GM23338 (cell line): Measurements from ENCODE around the gene CCNY. TPM values are rescaled to one million over a fixed set of nuclear protein-coding genes. Genes with fewer than 3 reads are reported as not detected.

Experiments used
- ATAC-seq: fragments of 200-7000 bp; cut with Tn5 transposase; 3 replicates; pipeline ENCODE4 v1.9.1; 2020
- DNase-seq: peaks from one replicate; pipeline ENCODE4 v3.0.0-alpha.2; 2015; ENCODE audit warnings: low spot score
- H2AFZ ChIP-seq: fragments of 200-600 bp; sonication (generic); 2 replicates; pipeline ENCODE4 v1.8.0; 2016; ENCODE audit warnings: antibody characterized with exemption, mild to moderate bottlenecking, moderate library complexity
- H3F3A ChIP-seq: fragments of 200-600 bp; sonication (generic); replicated peaks from 2 replicates; pipeline ENCODE4 v1.8.0; 2017; ENCODE audit warnings: antibody characterized with exemption, mixed run types, low read depth
- H3K27ac ChIP-seq: fragments of 200-600 bp; sonication (generic); 2 replicates; pipeline ENCODE4 v1.6.1; 2016; ENCODE audit warnings: low read depth
- H3K27me3 ChIP-seq: fragments of 200-600 bp; sonication (generic); 2 replicates; pipeline ENCODE4 v1.8.0; 2016; ENCODE audit warnings: mild to moderate bottlenecking, mixed run types, moderate library complexity; ENCODE audit not compliant: insufficient read depth
- H3K36me3 ChIP-seq: fragments of 200-600 bp; sonication (generic); 2 replicates; pipeline ENCODE4 v1.8.0; 2016; ENCODE audit warnings: mild to moderate bottlenecking; ENCODE audit not compliant: insufficient read depth
- H3K4me1 ChIP-seq: fragments of 200-600 bp; sonication (generic); 2 replicates; pipeline ENCODE4 v1.8.0; 2016; ENCODE audit warnings: mild to moderate bottlenecking, moderate library complexity; ENCODE audit not compliant: insufficient read depth
- H3K4me2 ChIP-seq: fragments of 200-600 bp; sonication (generic); 2 replicates; pipeline ENCODE4 v1.7.1; 2017; ENCODE audit warnings: mixed run types
- H3K4me3 ChIP-seq: fragments of 200-600 bp; sonication (generic); 2 replicates; pipeline ENCODE4 v1.6.1; 2016; ENCODE audit warnings: mixed run types
- H3K79me2 ChIP-seq: fragments of 200-600 bp; sonication (generic); replicated peaks from 2 replicates; pipeline ENCODE4 v1.8.0; 2017; ENCODE audit warnings: mild to moderate bottlenecking; ENCODE audit not compliant: insufficient read depth
- H3K9me2 ChIP-seq: fragments of 200-600 bp; sonication (generic); 2 replicates; pipeline ENCODE4 v1.8.0; 2017; ENCODE audit not compliant: insufficient read depth
- H4K20me1 ChIP-seq: fragments of 200-600 bp; sonication (generic); replicated peaks from 2 replicates; pipeline ENCODE4 v1.8.0; 2017; ENCODE audit warnings: mild to moderate bottlenecking; ENCODE audit not compliant: insufficient read depth
- H3K27ac Mint-ChIP-seq: 2 replicates; pipeline ENCODE4 v1.8.0; 2020; ENCODE audit warnings: inconsistent platforms, mild to moderate bottlenecking, moderate library complexity, mixed read lengths
- H3K27me3 Mint-ChIP-seq: 3 replicates; pipeline ENCODE4 v1.8.0; 2022; ENCODE audit warnings: low read depth, mild to moderate bottlenecking, moderate library complexity, mixed read lengths, inconsistent platforms; ENCODE audit not compliant: insufficient read depth, poor library complexity
- H3K36me3 Mint-ChIP-seq: 3 replicates; pipeline ENCODE4 v1.8.0; 2021; ENCODE audit warnings: low read depth, mild to moderate bottlenecking, inconsistent platforms, moderate library complexity, mixed read lengths
- H3K4me1 Mint-ChIP-seq: 3 replicates; pipeline ENCODE4 v1.8.0; 2020; ENCODE audit warnings: mild to moderate bottlenecking, inconsistent platforms, mixed read lengths
- H3K4me3 Mint-ChIP-seq: 3 replicates; pipeline ENCODE4 v1.8.0; 2021; ENCODE audit warnings: moderate library complexity, mild to moderate bottlenecking, inconsistent platforms, mixed read lengths
- H3K9me3 Mint-ChIP-seq: 3 replicates; pipeline ENCODE4 v1.8.0; 2020; ENCODE audit warnings: moderate library complexity, mild to moderate bottlenecking, inconsistent platforms, mixed read lengths
- CTCF ChIP-seq, 2 experiments: fragments of 200-600 bp in 1 of 2; sonication (generic) in 1 of 2; conservative IDR thresholded peaks; 2 replicates each; pipeline versions ENCODE4 v1.5.1 to v1.6.1; 2016 to 2017; ENCODE audit warnings: antibody characterized with exemption in 2 of 2, low read depth in 2 of 2, mild to moderate bottlenecking in 2 of 2, moderate library complexity in 1 of 2
- POLR2AphosphoS5 ChIP-seq: IDR thresholded peaks from 2 replicates; pipeline ENCODE4 v1.6.1; 2016; ENCODE audit warnings: antibody characterized with exemption, low read depth
- ZNF114 ChIP-seq: fragments of 250-450 bp; sonication (Bioruptor Pico); IDR thresholded peaks from 2 replicates; pipeline ENCODE4 v1.5.0; 2020; ENCODE audit warnings: mild to moderate bottlenecking, moderate library complexity
- polyA plus RNA-seq: library from polyadenylated mRNA; unstranded; fragments of >200 nt; fragmentation: Nextera tagmentation; extraction: Ambion mirVana; gene quantifications from 2 replicates; pipeline ENCODE4 v1.2.1, GENCODE V29; 2016
- total RNA-seq: library from RNA; depleted of rRNA; stranded (reverse); fragments of >200 nt; shearing (Covaris generic); gene quantifications from 2 replicates; pipeline ENCODE4 v1.2.3, GENCODE V29; 2014
- TF ChIP-seq, protein P1 (sequence below): IDR thresholded peaks from one replicate; pipeline ENCODE4 v1.6.1; 2018; ENCODE audit warnings: antibody characterized with exemption; ENCODE audit not compliant: unreplicated experiment

Gene CCNY
- total and polyA plus RNA-seq, 2 experiments from 2014 or later = 14.2 to 29.0 TPM

DNA sequence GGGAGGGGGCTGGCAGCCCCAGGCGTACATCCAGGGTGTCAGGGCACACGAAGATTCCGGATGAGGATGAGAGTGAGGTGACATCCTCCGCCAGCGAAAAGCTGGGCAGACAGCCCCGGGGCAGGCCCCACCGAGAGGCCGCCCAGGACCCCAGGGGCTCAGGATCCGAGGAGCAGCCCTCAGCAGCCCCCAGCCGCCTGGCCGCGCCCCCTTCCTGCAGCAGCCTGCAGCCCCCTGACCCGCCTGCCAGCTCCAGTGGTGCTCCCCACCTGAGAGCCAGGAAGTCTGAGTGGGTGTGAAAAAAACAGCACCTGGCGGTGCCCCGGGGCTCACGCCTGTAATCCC is 272.0 kb downstream of the CCNY start:
- Histone ChIP-seq H3K4me1 (no peaks in the 10 kb centered on the region), H3K4me3 (peak overlapping the region; percentile 57), H3F3A (no peaks in the 10 kb centered on the region), H3K79me2 (no peaks in the 10 kb centered on the region), H3K9me2 (no peaks in the 10 kb centered on the region), H3K27ac (no peak overlapping the region), H3K27me3 (peaks cover 31% of the 10 kb centered on the region), H2AFZ (peak overlapping the region; percentile 95), H3K36me3 (no peaks in the 10 kb centered on the region), H3K4me2 (peak overlapping the region; percentile 87), H4K20me1 (no peaks in the 10 kb centered on the region)
- peak; percentile 23; the same call in 1 of the 3 replicates for ATAC-seq
- no peak overlapping the region for H3K4me3 Mint-ChIP-seq
- H3K27me3 Mint-ChIP-seq = peaks cover 10% of the 10 kb centered on the region
- H3K9me3 Mint-ChIP-seq = peaks cover 25% of the 10 kb centered on the region
- no peak overlapping the region for H3K27ac Mint-ChIP-seq
- no peaks in the 10 kb centered on the region for H3K4me1 Mint-ChIP-seq
- peak; percentile 10 for DNase-seq
- TF ChIP-seq, protein P1, sequence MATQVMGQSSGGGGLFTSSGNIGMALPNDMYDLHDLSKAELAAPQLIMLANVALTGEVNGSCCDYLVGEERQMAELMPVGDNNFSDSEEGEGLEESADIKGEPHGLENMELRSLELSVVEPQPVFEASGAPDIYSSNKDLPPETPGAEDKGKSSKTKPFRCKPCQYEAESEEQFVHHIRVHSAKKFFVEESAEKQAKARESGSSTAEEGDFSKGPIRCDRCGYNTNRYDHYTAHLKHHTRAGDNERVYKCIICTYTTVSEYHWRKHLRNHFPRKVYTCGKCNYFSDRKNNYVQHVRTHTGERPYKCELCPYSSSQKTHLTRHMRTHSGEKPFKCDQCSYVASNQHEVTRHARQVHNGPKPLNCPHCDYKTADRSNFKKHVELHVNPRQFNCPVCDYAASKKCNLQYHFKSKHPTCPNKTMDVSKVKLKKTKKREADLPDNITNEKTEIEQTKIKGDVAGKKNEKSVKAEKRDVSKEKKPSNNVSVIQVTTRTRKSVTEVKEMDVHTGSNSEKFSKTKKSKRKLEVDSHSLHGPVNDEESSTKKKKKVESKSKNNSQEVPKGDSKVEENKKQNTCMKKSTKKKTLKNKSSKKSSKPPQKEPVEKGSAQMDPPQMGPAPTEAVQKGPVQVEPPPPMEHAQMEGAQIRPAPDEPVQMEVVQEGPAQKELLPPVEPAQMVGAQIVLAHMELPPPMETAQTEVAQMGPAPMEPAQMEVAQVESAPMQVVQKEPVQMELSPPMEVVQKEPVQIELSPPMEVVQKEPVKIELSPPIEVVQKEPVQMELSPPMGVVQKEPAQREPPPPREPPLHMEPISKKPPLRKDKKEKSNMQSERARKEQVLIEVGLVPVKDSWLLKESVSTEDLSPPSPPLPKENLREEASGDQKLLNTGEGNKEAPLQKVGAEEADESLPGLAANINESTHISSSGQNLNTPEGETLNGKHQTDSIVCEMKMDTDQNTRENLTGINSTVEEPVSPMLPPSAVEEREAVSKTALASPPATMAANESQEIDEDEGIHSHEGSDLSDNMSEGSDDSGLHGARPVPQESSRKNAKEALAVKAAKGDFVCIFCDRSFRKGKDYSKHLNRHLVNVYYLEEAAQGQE = no peak
- TF ChIP-seq ZNF114 (CRISPR knock-in tag) = no peak
- peaks cover 17% of the 10 kb centered on the region for H3K36me3 Mint-ChIP-seq

GRCh38 chr10:35611750-35612149 is 275.4 kb downstream of the CCNY start:
- Histone ChIP-seq H2AFZ (no peak overlapping the region), H3K27ac (no peak overlapping the region), H3K4me1 (no peaks in the 10 kb centered on the region), H3F3A (no peaks in the 10 kb centered on the region), H3K79me2 (no peaks in the 10 kb centered on the region), H3K36me3 (no peaks in the 10 kb centered on the region), H4K20me1 (no peaks in the 10 kb centered on the region), H3K9me2 (no peaks in the 10 kb centered on the region), H3K4me2 (no peak overlapping the region), H3K4me3 (no peak overlapping the region), H3K27me3 (peaks cover 26% of the 10 kb centered on the region)
- ATAC-seq (peak; percentile 57; the same call in 2 of the 3 replicates), DNase-seq (peak; percentile 49)
- peaks cover 25% of the 10 kb centered on the region for H3K9me3 Mint-ChIP-seq
- no peak overlapping the region for H3K4me3 Mint-ChIP-seq
- H3K27me3 Mint-ChIP-seq = peaks cover 10% of the 10 kb centered on the region
- TF ChIP-seq CTCF (conservative IDR thresholded peaks at IDR 0.05; ENCODE audit: low read depth in 2 of 2) (peak; percentile 55 to 67), POLR2AphosphoS5 (no peak)
- H3K36me3 Mint-ChIP-seq = peaks cover 17% of the 10 kb centered on the region
- H3K27ac Mint-ChIP-seq = no peak overlapping the region
- no peaks in the 10 kb centered on the region for H3K4me1 Mint-ChIP-seq
